T-cell (primary cell): ENCODE results near the gene GADL1. TPM values are rescaled to one million over a fixed set of nuclear protein-coding genes. Genes with fewer than 3 reads are reported as not detected.

Experiments
- ATAC-seq, 4 experiments: fragments of 200-7000 bp in 3 of 4; fragments of 150-1000 bp in 1 of 4; cut with Tn5 transposase; replicated peaks in 1 of 4; 1 replicate in 3 of 4; 2 replicates in 1 of 4; pipeline ENCODE4 v1.10.0; 2021; ENCODE audit warnings: moderate library complexity in 3 of 4, mild to moderate bottlenecking in 2 of 4, moderate number of reproducible peaks in 1 of 4
- CTCF ChIA-PET, 2 donors: fragments of 300-600 bp; sonication (Branson Sonifier 250); formaldehyde crosslinking; loops; one replicate each; lab custom pipeline; 2022; ENCODE audit warnings: antibody characterized with exemption in 2 of 2; lab: Charles Lee
- POLR2A ChIA-PET, 2 donors: fragments of 300-600 bp; sonication (Branson Sonifier 250); formaldehyde crosslinking; loops; one replicate each; lab custom pipeline; 2022; ENCODE audit warnings: antibody characterized with exemption in 2 of 2; lab: Charles Lee
- DNase-seq, 35 experiments: peaks; one replicate each; pipeline versions ENCODE4 v3.0.0 to v3.0.0-alpha.2; 2013 to 2023
- H3K27ac ChIP-seq: one replicate; pipeline ENCODE4 v1.5.1; 2013; ENCODE audit warnings: low read length
- H3K27me3 ChIP-seq, 2 experiments: replicated peaks in 1 of 2; 1 replicate in 1 of 2; 2 replicates in 1 of 2; pipeline versions ENCODE4 v1.6.1 to v1.7.0; 2013; ENCODE audit warnings: low read length in 1 of 2, mixed read lengths in 1 of 2; ENCODE audit not compliant: control insufficient read depth in 2 of 2, insufficient read depth in 2 of 2; ENCODE audit errors: extremely low read depth in 1 of 2
- H3K36me3 ChIP-seq, 2 donors: 1 replicate in 1 of 2; 2 replicates in 1 of 2; pipeline versions ENCODE4 v1.6.1 to v1.7.0; 2013; ENCODE audit warnings: low read length in 1 of 2; ENCODE audit not compliant: control insufficient read depth in 2 of 2, insufficient read depth in 1 of 2; ENCODE audit errors: extremely low read depth in 1 of 2
- H3K4me1 ChIP-seq, 2 experiments: 1 replicate in 1 of 2; 2 replicates in 1 of 2; pipeline versions ENCODE4 v1.6.1 to v1.7.0; 2013; ENCODE audit warnings: low read length in 2 of 2, mixed read lengths in 1 of 2; ENCODE audit not compliant: insufficient read depth in 2 of 2, control insufficient read depth in 1 of 2; ENCODE audit errors: extremely low read depth in 1 of 2
- H3K4me3 ChIP-seq, 2 donors: 1 replicate in 1 of 2; 2 replicates in 1 of 2; pipeline versions ENCODE4 v1.5.1 to v1.7.0; 2013; ENCODE audit warnings: mild to moderate bottlenecking in 2 of 2, low read length in 1 of 2, moderate library complexity in 1 of 2; ENCODE audit not compliant: control insufficient read depth in 1 of 2; ENCODE audit errors: extremely low read depth in 1 of 2
- H3K9me3 ChIP-seq: 2 replicates; pipeline ENCODE4 v1.7.0; 2013
- H3K27ac Mint-ChIP-seq, 2 donors: one replicate each; pipeline ENCODE4 v1.8.0; 2020 to 2021; ENCODE audit warnings: mild to moderate bottlenecking in 2 of 2, mixed read lengths in 2 of 2
- H3K27me3 Mint-ChIP-seq, 2 donors: one replicate each; pipeline ENCODE4 v1.8.0; 2021 to 2022; ENCODE audit warnings: mixed read lengths in 2 of 2
- H3K36me3 Mint-ChIP-seq: one replicate; pipeline ENCODE4 v1.8.0; 2021; ENCODE audit warnings: mixed read lengths
- H3K4me1 Mint-ChIP-seq, 3 donors: one replicate each; pipeline ENCODE4 v1.8.0; 2020 to 2022; ENCODE audit warnings: mixed read lengths in 3 of 3, mild to moderate bottlenecking in 1 of 3
- H3K4me3 Mint-ChIP-seq, 3 donors: one replicate each; pipeline ENCODE4 v1.8.0; 2020 to 2022; ENCODE audit warnings: mild to moderate bottlenecking in 3 of 3, mixed read lengths in 3 of 3, moderate library complexity in 3 of 3
- H3K9me3 Mint-ChIP-seq, 3 donors: one replicate each; pipeline ENCODE4 v1.8.0; 2020 to 2022; ENCODE audit warnings: mixed read lengths in 3 of 3
- WGBS: methylation state at CpG from one replicate; pipeline ENCODE4 v1.1.5; 2013; ENCODE audit warnings: missing lambda C conversion rate; ENCODE audit not compliant: insufficient coverage; 5-methylcytosine and 5-hydroxymethylcytosine counted together
- total RNA-seq, 35 experiments: library from RNA in 6 of 35; stranded (reverse) in 6 of 35; fragments of 120-200 nt in 1 of 35; gene quantifications; one replicate each; pipeline versions ENCODE4 v1.2.1 to v1.2.4 and lab custom pipeline; 2013 to 2026

The GADL1 gene
- total RNA-seq, 5 donors from 2014 or later (not counting 1 experiment from before 2014, with no cell fraction given), result not detected

- peaks cover 44% of the 10 kb centered on the region for H3K36me3 Mint-ChIP-seq
- DNase-seq (no peak), ATAC-seq (no peak)
- ChIA-PET POLR2A (no interaction called here), CTCF (no interaction called here)
- H3K9me3 ChIP-seq, result no peaks in the 10 kb centered on the region
- peaks cover 0 to 11% (median 0%) of the 10 kb centered on the region in 3 donors for H3K9me3 Mint-ChIP-seq
- H3K4me3 ChIP-seq, result no peak overlapping the region
- peaks cover 0 to 18% of the 10 kb centered on the region in 2 donors for H3K36me3 ChIP-seq
- peaks cover 23 to 46% (median 40%) of the 10 kb centered on the region in 3 donors for H3K4me1 Mint-ChIP-seq
- no peak overlapping the region for H3K4me3 Mint-ChIP-seq
- H3K4me1 ChIP-seq, result peaks cover 0 to 3% of the 10 kb centered on the region in 2 experiments
- H3K27me3 Mint-ChIP-seq, result no peaks in the 10 kb centered on the region
- no peak overlapping the region for H3K27ac Mint-ChIP-seq
- H3K27ac ChIP-seq, result no peak overlapping the region
- WGBS, result 100% methylated on average over 2 of the region's 3 CpGs
- H3K27me3 ChIP-seq, result no peaks in the 10 kb centered on the region
These were observed 193.6 kb downstream of the GADL1 start for GRCh38 chr3:30700702-30701321.

GRCh38 chr3:30699927-30700326 is 194.5 kb downstream of the GADL1 start:
- Mint-ChIP-seq H3K4me1 (peaks cover 26 to 54% (median 47%) of the 10 kb centered on the region in 3 donors), H3K4me3 (no peak overlapping the region), H3K9me3 (peaks cover 0 to 11% (median 0%) of the 10 kb centered on the region in 3 donors), H3K27me3 (no peaks in the 10 kb centered on the region), H3K36me3 (peaks cover 51% of the 10 kb centered on the region), H3K27ac (no peak overlapping the region)
- ChIA-PET POLR2A (interaction anchor here in 1 of 2 donors (0.6 kb wide), 1 partner anchor 38 kb away, joined by 4 read pairs; no protein-coding TSS in a partner anchor), CTCF (interaction anchor here in 1 of 2 donors (0.6 kb wide), 1 partner anchor 33 kb away, joined by 3 read pairs; no protein-coding TSS in a partner anchor)
- Histone ChIP-seq H3K36me3 (peaks cover 0 to 26% of the 10 kb centered on the region in 2 donors), H3K9me3 (no peaks in the 10 kb centered on the region), H3K4me1 (peaks cover 0 to 3% of the 10 kb centered on the region in 2 experiments), H3K27ac (no peak overlapping the region), H3K27me3 (no peaks in the 10 kb centered on the region), H3K4me3 (no peak overlapping the region)
- ATAC-seq, result no peak
- no CpG with 5 or more reads among the region's 4 CpGs for WGBS
- no peak for DNase-seq

DNA sequence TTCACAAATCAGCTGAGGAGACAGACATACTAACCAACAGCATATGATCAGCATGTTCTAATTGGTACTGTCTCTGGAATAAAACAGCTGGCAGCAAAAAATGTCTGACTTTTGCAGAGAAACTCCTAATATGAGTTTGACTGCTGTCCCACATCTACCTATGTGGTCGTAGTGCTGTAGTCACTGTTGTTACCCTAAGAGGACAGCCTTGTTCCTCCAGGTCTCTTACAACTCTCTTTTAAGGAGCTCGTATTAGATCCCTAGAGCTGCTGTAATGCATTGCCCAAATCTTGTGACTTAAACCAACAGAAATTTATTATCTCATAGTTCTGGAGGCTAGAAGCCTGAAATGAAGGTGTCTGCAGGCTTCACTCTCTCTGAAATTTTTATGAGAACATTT is 195.9 kb downstream of the GADL1 start:
- H3K4me3 ChIP-seq, result no peak overlapping the region
- no peaks in the 10 kb centered on the region for H3K9me3 ChIP-seq
- Mint-ChIP-seq H3K9me3 (peaks cover 0 to 11% (median 0%) of the 10 kb centered on the region in 3 donors), H3K27me3 (no peaks in the 10 kb centered on the region), H3K4me1 (peaks cover 25 to 51% (median 43%) of the 10 kb centered on the region in 3 donors), H3K27ac (peak overlapping the region in 1 of 2 donors; percentile 17), H3K36me3 (peaks cover 56% of the 10 kb centered on the region), H3K4me3 (no peak overlapping the region)
- no peak overlapping the region for H3K27ac ChIP-seq
- DNase-seq, result no peak
- no peaks in the 10 kb centered on the region for H3K27me3 ChIP-seq
- ATAC-seq, result no peak
- peaks cover 0 to 37% of the 10 kb centered on the region in 2 donors for H3K36me3 ChIP-seq
- POLR2A ChIA-PET, result no interaction called here
- H3K4me1 ChIP-seq, result peaks cover 0 to 3% of the 10 kb centered on the region in 2 experiments
- CTCF ChIA-PET, result interaction anchor here in 1 of 2 donors (1.1 kb wide), 1 partner anchor 652 kb away, joined by 3 read pairs; no protein-coding TSS in a partner anchor
- WGBS, result 100% methylated on average over 1 of the region's 2 CpGs

- Mint-ChIP-seq H3K4me3 (no peak overlapping the region), H3K27ac (peak overlapping the region in 1 of 2 donors; percentile 41), H3K4me1 (peaks cover 39 to 63% (median 57%) of the 10 kb centered on the region in 3 donors), H3K27me3 (no peaks in the 10 kb centered on the region), H3K36me3 (peaks cover 62% of the 10 kb centered on the region), H3K9me3 (peaks cover 0 to under 1% (median 0%) of the 10 kb centered on the region in 3 donors)
- Histone ChIP-seq H3K9me3 (no peaks in the 10 kb centered on the region), H3K4me3 (no peak overlapping the region), H3K36me3 (peaks cover 8 to 54% of the 10 kb centered on the region in 2 donors), H3K4me1 (peaks cover 3 to 13% of the 10 kb centered on the region in 2 experiments), H3K27me3 (no peaks in the 10 kb centered on the region), H3K27ac (no peak overlapping the region)
- no CpG with 5 or more reads among the region's 2 CpGs for WGBS
- CTCF ChIA-PET, result interaction anchor here (0.6 to 5.0 kb wide), 4 partner anchors 11 to 655 kb away, joined by 3 to 43 read pairs (median 4); no protein-coding TSS in a partner anchor
- ATAC-seq (no peak), DNase-seq (no peak)
- POLR2A ChIA-PET, result interaction anchor here in 1 of 2 donors (0.6 kb wide), 1 partner anchor 654 kb away, joined by 3 read pairs; no protein-coding TSS in a partner anchor
These were observed 197.6 kb downstream of the GADL1 start for GRCh38 chr3:30696896-30697295.

GRCh38 chr3:30696403-30696819 is 198.1 kb downstream of the GADL1 start:
- no peaks in the 10 kb centered on the region for H3K9me3 ChIP-seq
- H3K4me1 Mint-ChIP-seq, result peaks cover 43 to 64% (median 60%) of the 10 kb centered on the region in 3 donors
- DNase-seq (no peak), ATAC-seq (no peak)
- H3K4me1 ChIP-seq, result peaks cover 5 to 16% of the 10 kb centered on the region in 2 experiments
- POLR2A ChIA-PET, result interaction anchor here (0.6 to 0.7 kb wide), 2 partner anchors 57 to 654 kb away, joined by 3 read pairs; no protein-coding TSS in a partner anchor
- CTCF ChIA-PET, result interaction anchor here (0.5 to 5.0 kb wide), 5 partner anchors 11 to 654 kb away, joined by 3 to 43 read pairs (median 4); no protein-coding TSS in a partner anchor
- H3K4me3 Mint-ChIP-seq, result no peak overlapping the region
- peak overlapping the region in 1 of 2 donors; percentile 41 for H3K27ac Mint-ChIP-seq
- H3K9me3 Mint-ChIP-seq, result no peaks in the 10 kb centered on the region
- H3K27me3 Mint-ChIP-seq, result no peaks in the 10 kb centered on the region
- WGBS, result 80% methylated on average over 1 of the region's 3 CpGs
- peaks cover 62% of the 10 kb centered on the region for H3K36me3 Mint-ChIP-seq
- H3K4me3 ChIP-seq, result no peak overlapping the region
- H3K36me3 ChIP-seq, result peaks cover 8 to 58% of the 10 kb centered on the region in 2 donors
- no peaks in the 10 kb centered on the region for H3K27me3 ChIP-seq
- no peak overlapping the region for H3K27ac ChIP-seq

GRCh38 chr3:30695302-30696061 is 199.0 kb downstream of the GADL1 start:
- H3K4me1 ChIP-seq, result peaks cover 11 to 22% of the 10 kb centered on the region in 2 experiments
- H3K27ac ChIP-seq, result no peak overlapping the region
- no peaks in the 10 kb centered on the region for H3K9me3 ChIP-seq
- ATAC-seq (no peak), DNase-seq (no peak)
- Mint-ChIP-seq H3K4me3 (no peak overlapping the region), H3K9me3 (no peaks in the 10 kb centered on the region), H3K4me1 (peaks cover 52 to 68% (median 64%) of the 10 kb centered on the region in 3 donors), H3K36me3 (peaks cover 66% of the 10 kb centered on the region), H3K27ac (peak overlapping the region; percentile 41 to 55), H3K27me3 (no peaks in the 10 kb centered on the region)
- peaks cover 11 to 67% of the 10 kb centered on the region in 2 donors for H3K36me3 ChIP-seq
- no peaks in the 10 kb centered on the region for H3K27me3 ChIP-seq
- ChIA-PET POLR2A (no interaction called here), CTCF (interaction anchor here (0.5 to 5.0 kb wide), 6 partner anchors 10 to 653 kb away, joined by 3 to 43 read pairs (median 4); no protein-coding TSS in a partner anchor)
- no peak overlapping the region for H3K4me3 ChIP-seq
- WGBS, result 98% methylated on average over 6 of the region's 6 CpGs
